ENCODE data around the gene FAM204A.

- TF ChIP-seq EZH2 (IDR thresholded peaks at IDR 0.05; ENCODE audit: borderline replicate concordance, low read length) = no peak
- TF ChIP-seq CTCF (conservative IDR thresholded peaks at IDR 0.05 in 1 of 2, IDR thresholded peaks at IDR 0.05 in 1 of 2; ENCODE audit: extremely low read depth in 1 of 2, insufficient read depth in 1 of 2, low read depth in 1 of 2, low read length in 2 of 2) = no peak
Observed at GRCh38 chr10:118358327-118358726, 16.2 kb upstream of the FAM204A start.

Measured in mammary epithelial cell (primary cell).